GM18951 (cell line): ENCODE results near the gene TRIM22.
"Not testable (repeated sequence)": the region's sequence is repeated elsewhere in the genome, so short reads cannot be mapped to it uniquely, and the experiment has no call there.

Experiments
- POLR2A ChIP-seq: IDR thresholded peaks from 4 replicates; pipeline ENCODE4 v1.6.1; 2011; ENCODE audit warnings: mild to moderate bottlenecking; ENCODE audit not compliant: insufficient read length, insufficient read depth; ENCODE audit errors: extremely low read depth
- in situ Hi-C: fragments of 300-500 bp; cut with MboI; formaldehyde crosslinking; loops from one replicate; pipeline ENCODE4 v1.12.0; 2022; ENCODE audit warnings: low sequenced_read_pairs, mixed read lengths, inconsistent platforms; ENCODE audit not compliant: unreplicated experiment

The TRIM22 gene

DNA sequence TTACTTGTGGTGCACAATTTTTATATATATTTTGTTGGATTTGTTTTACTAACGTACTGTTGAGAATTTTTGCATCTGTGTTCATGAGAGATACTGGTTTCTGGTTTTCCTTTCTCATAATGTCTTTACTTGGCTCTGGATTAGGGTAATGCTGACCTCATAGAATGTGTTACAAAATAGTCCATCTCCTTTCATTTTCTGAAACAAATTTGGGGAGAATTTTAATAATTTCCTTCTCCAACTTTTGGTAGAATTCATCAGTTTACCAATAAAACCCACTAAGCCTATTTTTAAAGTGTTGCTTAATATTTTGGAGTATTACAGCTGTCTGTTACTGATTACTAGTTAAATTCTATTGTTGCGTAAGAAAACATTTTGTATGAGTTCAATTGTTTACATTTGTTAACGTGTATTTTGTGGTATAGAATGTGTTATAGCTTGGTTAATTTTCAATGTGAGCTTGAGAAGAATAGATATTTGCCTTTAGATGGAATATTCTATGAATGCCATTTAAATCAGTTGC, 11.5 kb downstream of the TRIM22 start:
- in situ Hi-C loops, result no loop called here
- TF ChIP-seq POLR2A, result no peak

DNA sequence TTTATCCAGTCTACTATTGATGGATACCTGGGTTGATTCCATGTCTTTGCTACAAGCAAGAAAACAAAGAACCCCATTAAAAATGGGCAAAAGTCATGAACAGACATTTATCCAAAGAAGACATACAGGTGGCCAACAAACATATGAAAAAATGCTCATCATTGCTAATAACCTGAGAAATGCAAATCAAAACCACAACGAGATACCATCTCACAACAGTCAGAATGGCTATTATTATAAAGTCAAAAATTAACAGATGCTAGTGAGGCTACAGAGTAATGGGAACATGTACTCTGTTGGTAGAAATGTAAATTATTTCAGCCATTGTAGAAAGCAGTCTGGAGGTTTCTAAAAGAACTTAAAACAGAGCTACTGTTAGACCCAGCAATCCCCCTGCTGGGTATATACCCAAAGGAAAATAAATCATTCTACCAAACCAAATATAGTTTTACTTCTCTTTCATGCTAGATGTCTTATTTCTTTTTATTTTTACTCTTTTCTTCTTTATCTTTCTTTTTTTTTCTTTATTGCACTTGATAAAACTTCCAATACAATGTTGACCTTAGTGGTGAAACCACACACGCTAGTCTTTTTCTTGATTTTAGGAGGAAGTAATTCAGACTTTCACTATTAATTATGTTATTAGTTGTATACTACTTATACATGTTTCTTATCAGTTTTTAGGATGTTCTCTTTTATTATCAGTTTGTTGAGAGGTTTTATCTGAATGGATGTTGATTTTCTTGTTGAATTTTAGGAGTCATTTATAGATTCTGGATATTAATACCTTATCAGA, 14.3 kb downstream of the TRIM22 start:
- in situ Hi-C loops, result no loop called here
- TF ChIP-seq POLR2A, result no peak

- in situ Hi-C loops, result no loop called here
- TF ChIP-seq POLR2A, result no peak
Observed at GRCh38 chr11:5705688-5706087, 16.1 kb downstream of the TRIM22 start.

GRCh38 chr11:5712507-5712906, 22.9 kb downstream of the TRIM22 start:
- no peak for TF ChIP-seq POLR2A
- in situ Hi-C loops, result no loop called here

- in situ Hi-C loops, result no loop called here
- no peak for TF ChIP-seq POLR2A
Observed at GRCh38 chr11:5713695-5714094, 24.1 kb downstream of the TRIM22 start.

GRCh38 chr11:5716518-5716917, 26.9 kb downstream of the TRIM22 start:
- in situ Hi-C loops, result not testable (repeated sequence)

GRCh38 chr11:5719703-5720495, 30.3 kb downstream of the TRIM22 start:
- TF ChIP-seq POLR2A, result no peak
- in situ Hi-C loops, result no loop called here

DNA sequence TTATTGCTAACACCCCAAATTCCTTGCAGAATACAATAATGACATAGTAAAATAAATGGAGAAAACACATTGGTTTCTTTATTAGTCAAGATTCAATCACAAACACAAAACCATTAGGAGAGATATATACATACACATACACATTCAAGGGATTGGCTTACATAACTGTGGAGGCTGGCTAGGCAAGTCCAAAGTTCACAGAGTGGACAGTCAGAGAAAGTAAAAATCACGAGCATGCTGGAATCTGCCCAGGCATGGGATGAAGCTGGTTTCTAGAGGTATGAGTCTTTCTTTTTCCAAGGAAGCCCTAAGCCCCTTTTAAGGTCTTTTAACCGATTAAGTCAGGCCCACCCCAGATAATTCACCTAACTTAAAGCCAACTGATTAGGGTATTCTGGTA, 33.0 kb downstream of the TRIM22 start:
- TF ChIP-seq POLR2A, result no peak
- in situ Hi-C loops, result no loop called here

DNA sequence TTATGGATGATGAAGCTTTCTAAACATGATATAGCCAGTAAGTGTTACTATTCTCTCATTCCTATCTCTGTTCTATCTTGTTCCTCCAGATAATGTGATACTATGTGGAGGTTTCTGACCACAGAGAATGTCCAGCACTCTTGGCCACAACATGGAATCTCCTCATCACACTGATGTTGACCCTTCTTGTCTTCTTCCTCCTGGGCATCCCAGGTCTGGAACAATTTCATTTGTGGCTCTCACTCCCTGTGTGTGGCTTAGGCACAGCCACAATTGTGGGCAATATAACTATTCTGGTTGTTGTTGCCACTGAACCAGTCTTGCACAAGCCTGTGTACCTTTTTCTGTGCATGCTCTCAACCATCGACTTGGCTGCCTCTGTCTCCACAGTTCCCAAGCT, 36.8 kb downstream of the TRIM22 start:
- no peak for TF ChIP-seq POLR2A
- in situ Hi-C loops, result no loop called here

- in situ Hi-C loops, result no loop called here
Observed at GRCh38 chr11:5727691-5728090, 38.1 kb downstream of the TRIM22 start.

DNA sequence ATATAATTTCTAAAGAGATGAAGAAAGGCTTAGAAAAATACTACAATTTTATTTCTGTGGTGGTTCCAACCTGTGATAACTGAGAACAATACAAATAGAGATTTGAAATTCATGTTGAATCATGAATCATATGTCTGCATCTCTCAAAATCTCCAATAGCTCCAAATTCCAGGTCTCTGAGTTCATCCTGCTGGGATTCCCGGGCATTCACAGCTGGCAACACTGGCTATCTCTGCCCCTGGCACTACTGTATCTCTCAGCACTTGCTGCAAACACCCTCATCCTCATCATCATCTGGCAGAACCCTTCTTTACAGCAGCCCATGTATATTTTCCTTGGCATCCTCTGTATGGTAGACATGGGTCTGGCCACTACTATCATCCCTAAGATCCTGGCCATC, 46.8 kb downstream of the TRIM22 start, which contains the start of gene OR56B1:
Gene OR56B1, plus strand, starts transcription at position 53 of the 400 bp plus-strand sequence. Its CDS starts 69 bp downstream, at position 122.
- no peak for TF ChIP-seq POLR2A
- in situ Hi-C loops, result no loop called here

More at GRCh38 chr11:5727691-5728090, 38.1 kb downstream of the TRIM22 start:
- no peak for TF ChIP-seq POLR2A

DNA sequence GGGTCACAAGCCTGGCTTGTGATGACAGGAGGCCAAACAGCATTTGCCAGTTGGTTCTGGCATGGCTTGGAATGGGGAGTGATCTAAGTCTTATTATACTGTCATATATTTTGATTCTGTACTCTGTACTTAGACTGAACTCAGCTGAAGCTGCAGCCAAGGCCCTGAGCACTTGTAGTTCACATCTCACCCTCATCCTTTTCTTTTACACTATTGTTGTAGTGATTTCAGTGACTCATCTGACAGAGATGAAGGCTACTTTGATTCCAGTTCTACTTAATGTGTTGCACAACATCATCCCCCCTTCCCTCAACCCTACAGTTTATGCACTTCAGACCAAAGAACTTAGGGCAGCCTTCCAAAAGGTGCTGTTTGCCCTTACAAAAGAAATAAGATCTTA, 47.5 kb downstream of the TRIM22 start:
- TF ChIP-seq POLR2A, result no peak
- in situ Hi-C loops, result no loop called here

- in situ Hi-C loops, result no loop called here
- TF ChIP-seq POLR2A, result no peak
Observed at GRCh38 chr11:5737670-5738392, 48.2 kb downstream of the TRIM22 start.
